Effector memory CD4-positive, alpha-beta T cell (primary cell): Measurements from ENCODE around the gene BRS3.

ENCODE experiments used
- DNase-seq, 3 donors: peaks; one replicate each; pipeline ENCODE4 v3.0.0-alpha.2; 2020
- H3K27ac ChIP-seq: 2 replicates; pipeline ENCODE4 v1.7.0; 2013; ENCODE audit warnings: mild to moderate bottlenecking, low read length, moderate library complexity; ENCODE audit not compliant: insufficient read depth, poor library complexity, severe bottlenecking
- H3K27me3 ChIP-seq: replicated peaks from 2 replicates; pipeline ENCODE4 v1.7.0; 2013; ENCODE audit warnings: mild to moderate bottlenecking, low read length; ENCODE audit not compliant: insufficient read depth, control insufficient read depth, poor library complexity, severe bottlenecking
- H3K36me3 ChIP-seq: 2 replicates; pipeline ENCODE4 v1.7.0; 2013; ENCODE audit warnings: mild to moderate bottlenecking, low read length, moderate library complexity; ENCODE audit not compliant: control insufficient read depth, insufficient read depth
- H3K4me1 ChIP-seq: 2 replicates; pipeline ENCODE4 v1.7.0; 2013; ENCODE audit warnings: low read length, mild to moderate bottlenecking; ENCODE audit not compliant: control insufficient read depth, insufficient read depth, poor library complexity, severe bottlenecking
- H3K4me3 ChIP-seq: 2 replicates; pipeline ENCODE4 v1.7.0; 2013; ENCODE audit warnings: low read length, low read depth, mild to moderate bottlenecking; ENCODE audit not compliant: insufficient read depth, poor library complexity, severe bottlenecking
- H3K9me3 ChIP-seq: 2 replicates; pipeline ENCODE4 v1.7.0; 2013; ENCODE audit warnings: mild to moderate bottlenecking, low read length, moderate library complexity; ENCODE audit not compliant: control insufficient read depth

BRS3 gene

GRCh38 chrX:136456133-136456532 is 31.6 kb upstream of the BRS3 start:
- Histone ChIP-seq H3K4me1 (no peaks in the 10 kb centered on the region), H3K27ac (no peak overlapping the region), H3K36me3 (no peaks in the 10 kb centered on the region), H3K9me3 (no peaks in the 10 kb centered on the region), H3K4me3 (no peak overlapping the region), H3K27me3 (no peaks in the 10 kb centered on the region)
- no peak for DNase-seq

- Histone ChIP-seq H3K9me3 (no peaks in the 10 kb centered on the region), H3K4me3 (no peak overlapping the region), H3K27ac (no peak overlapping the region), H3K27me3 (no peaks in the 10 kb centered on the region), H3K36me3 (no peaks in the 10 kb centered on the region), H3K4me1 (no peaks in the 10 kb centered on the region)
- DNase-seq, result no peak
Observed at GRCh38 chrX:136457303-136457917, 30.3 kb upstream of the BRS3 start.

GRCh38 chrX:136464589-136464988 is 23.2 kb upstream of the BRS3 start:
- no peaks in the 10 kb centered on the region for H3K27me3 ChIP-seq
- H3K4me1 ChIP-seq, result no peaks in the 10 kb centered on the region
- no peak for DNase-seq
- H3K4me3 ChIP-seq, result no peak overlapping the region
- H3K27ac ChIP-seq, result no peak overlapping the region
- H3K9me3 ChIP-seq, result no peaks in the 10 kb centered on the region
- H3K36me3 ChIP-seq, result no peaks in the 10 kb centered on the region

- no peak for DNase-seq
- Histone ChIP-seq H3K9me3 (no peaks in the 10 kb centered on the region), H3K36me3 (no peaks in the 10 kb centered on the region)
Observed at GRCh38 chrX:136467303-136467702, 20.4 kb upstream of the BRS3 start.

GRCh38 chrX:136468391-136469103 is 19.2 kb upstream of the BRS3 start:
- H3K27me3 ChIP-seq, result no peaks in the 10 kb centered on the region
- H3K4me3 ChIP-seq, result no peak overlapping the region
- H3K27ac ChIP-seq, result no peak overlapping the region
- no peaks in the 10 kb centered on the region for H3K36me3 ChIP-seq
- no peaks in the 10 kb centered on the region for H3K4me1 ChIP-seq
- no peaks in the 10 kb centered on the region for H3K9me3 ChIP-seq
- DNase-seq, result no peak

More at GRCh38 chrX:136467303-136467702, 20.4 kb upstream of the BRS3 start:
- H3K27ac ChIP-seq, result no peak overlapping the region
- no peaks in the 10 kb centered on the region for H3K4me1 ChIP-seq
- H3K4me3 ChIP-seq, result no peak overlapping the region
- H3K27me3 ChIP-seq, result no peaks in the 10 kb centered on the region

- H3K4me3 ChIP-seq, result no peak overlapping the region
- H3K27me3 ChIP-seq, result no peaks in the 10 kb centered on the region
- no peak for DNase-seq
- H3K36me3 ChIP-seq, result no peaks in the 10 kb centered on the region
- H3K27ac ChIP-seq, result no peak overlapping the region
- no peaks in the 10 kb centered on the region for H3K4me1 ChIP-seq
- no peaks in the 10 kb centered on the region for H3K9me3 ChIP-seq
Observed at GRCh38 chrX:136473663-136474062, 14.1 kb upstream of the BRS3 start.

GRCh38 chrX:136475236-136475635 is 12.5 kb upstream of the BRS3 start:
- H3K4me1 ChIP-seq, result no peaks in the 10 kb centered on the region
- H3K27me3 ChIP-seq, result no peaks in the 10 kb centered on the region
- H3K36me3 ChIP-seq, result no peaks in the 10 kb centered on the region
- no peak overlapping the region for H3K27ac ChIP-seq
- no peaks in the 10 kb centered on the region for H3K9me3 ChIP-seq
- no peak overlapping the region for H3K4me3 ChIP-seq
- DNase-seq, result no peak

GRCh38 chrX:136476501-136476900 is 11.2 kb upstream of the BRS3 start:
- Histone ChIP-seq H3K27me3 (no peaks in the 10 kb centered on the region), H3K36me3 (no peaks in the 10 kb centered on the region), H3K27ac (no peak overlapping the region), H3K9me3 (no peaks in the 10 kb centered on the region), H3K4me1 (no peaks in the 10 kb centered on the region), H3K4me3 (no peak overlapping the region)
- DNase-seq, result no peak

- H3K4me3 ChIP-seq, result no peak overlapping the region
- no peaks in the 10 kb centered on the region for H3K9me3 ChIP-seq
- H3K4me1 ChIP-seq, result no peaks in the 10 kb centered on the region
- no peak overlapping the region for H3K27ac ChIP-seq
- H3K27me3 ChIP-seq, result no peaks in the 10 kb centered on the region
- DNase-seq, result no peak
- no peaks in the 10 kb centered on the region for H3K36me3 ChIP-seq
Observed at GRCh38 chrX:136477026-136477425, 10.7 kb upstream of the BRS3 start.

- H3K9me3 ChIP-seq, result no peaks in the 10 kb centered on the region
- no peak overlapping the region for H3K4me3 ChIP-seq
- no peak overlapping the region for H3K27ac ChIP-seq
- no peaks in the 10 kb centered on the region for H3K27me3 ChIP-seq
- no peaks in the 10 kb centered on the region for H3K4me1 ChIP-seq
- H3K36me3 ChIP-seq, result no peaks in the 10 kb centered on the region
- DNase-seq, result no peak
Observed at GRCh38 chrX:136480383-136480782, 7.4 kb upstream of the BRS3 start.
